BLaER1 treated with 17β-estradiol and CSF1 and Interleukin-3, amounts not matched to agents 10 nM and 100 nM (cell line): Measurements from ENCODE around the gene ZNF106.

Experiments
- H3K27ac ChIP-seq, 11 experiments: shearing (Covaris generic); formaldehyde crosslinking; 2 replicates each; pipeline ENCODE4 v1.8.1; 2022
- H3K27me3 ChIP-seq, 11 experiments: shearing (Covaris generic); formaldehyde crosslinking; 2 replicates each; pipeline ENCODE4 v1.8.1; 2022
- H3K36me3 ChIP-seq, 11 experiments: shearing (Covaris generic); formaldehyde crosslinking; 2 replicates each; pipeline ENCODE4 v1.8.1; 2022
- H3K4me1 ChIP-seq, 10 experiments: shearing (Covaris generic); formaldehyde crosslinking; 2 replicates each; pipeline ENCODE4 v1.8.1; 2022
- H3K4me2 ChIP-seq, 11 experiments: shearing (Covaris generic); formaldehyde crosslinking; 2 replicates each; pipeline ENCODE4 v1.8.1; 2022
- H3K4me3 ChIP-seq, 10 experiments: shearing (Covaris generic); formaldehyde crosslinking; 2 replicates each; pipeline ENCODE4 v1.8.1; 2022
- H3K9ac ChIP-seq, 11 experiments: shearing (Covaris generic); formaldehyde crosslinking; 2 replicates each; pipeline ENCODE4 v1.8.1; 2022
- H3K9me3 ChIP-seq, 11 experiments: shearing (Covaris generic); formaldehyde crosslinking; replicated peaks in 1 of 11; 2 replicates each; pipeline ENCODE4 v1.8.1; 2022
- H4K20me1 ChIP-seq, 11 experiments: shearing (Covaris generic); formaldehyde crosslinking; 2 replicates each; pipeline ENCODE4 v1.8.1; 2022
- Cebpa-rat ChIP-seq, 11 experiments: shearing (Covaris generic); IDR thresholded peaks; 2 replicates each; pipeline ENCODE4 v1.8.1; 2022

ZNF106 gene

DNA sequence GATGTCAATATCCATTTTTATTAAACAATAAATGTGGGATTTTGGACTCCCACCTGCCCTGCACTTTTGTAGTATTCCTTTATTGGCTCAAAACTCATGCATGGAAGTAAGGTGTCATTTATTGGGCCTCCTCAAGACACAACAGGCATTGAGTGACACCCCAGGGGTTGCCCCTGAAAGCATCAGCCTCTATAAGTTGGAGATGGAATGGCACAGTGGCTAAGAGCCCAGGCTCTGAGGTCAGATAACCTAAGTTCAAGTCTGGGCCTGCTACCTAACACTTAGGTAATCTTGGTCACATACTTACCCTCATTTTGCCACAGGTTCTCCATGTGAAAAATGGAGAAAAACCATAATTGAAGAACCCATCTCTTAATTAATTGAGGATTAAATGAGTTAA lies 127.0 kb downstream of the ZNF106 start:
- Histone ChIP-seq H3K4me2 (no peak overlapping the region), H3K9ac (no peak overlapping the region), H4K20me1 (no peaks in the 10 kb centered on the region), H3K4me1 (peaks cover 8 to 27% (median 12%) of the 10 kb centered on the region in 10 experiments), H3K27me3 (no peaks in the 10 kb centered on the region), H3K36me3 (peaks cover 0 to 14% (median 0%) of the 10 kb centered on the region in 11 experiments; a peak in 4 of 22 replicates), H3K27ac (no peak overlapping the region), H3K4me3 (no peak overlapping the region), H3K9me3 (peaks cover 0 to 4% (median 0%) of the 10 kb centered on the region in 11 experiments; a peak in 2 of 22 replicates)
- no peak for TF ChIP-seq Cebpa-rat (IDR thresholded peaks at IDR 0.05)

DNA sequence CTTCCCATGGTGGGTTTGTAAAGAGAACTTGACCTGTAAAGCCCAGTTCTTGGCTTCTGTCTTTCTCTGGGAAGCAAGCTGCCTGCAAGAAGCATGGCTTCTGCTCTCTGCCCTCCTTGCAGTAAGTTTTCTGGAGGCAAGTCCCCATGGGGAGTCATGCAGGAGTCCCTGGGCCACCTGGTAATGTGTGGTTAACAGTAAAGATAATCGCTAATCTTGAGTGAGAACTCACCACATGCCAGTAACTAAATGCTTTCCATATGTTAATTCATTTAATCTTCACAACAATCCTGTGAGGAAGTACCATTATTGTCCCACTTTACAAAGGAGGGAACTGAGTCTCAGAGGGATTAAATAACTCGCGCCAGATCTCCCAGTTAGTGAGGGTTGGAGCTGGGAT lies 127.5 kb downstream of the ZNF106 start:
- Histone ChIP-seq H3K4me3 (no peak overlapping the region), H3K36me3 (peaks cover 0 to 14% (median 0%) of the 10 kb centered on the region in 11 experiments; a peak in 4 of 22 replicates)

More for the DNA sequence above, 127.5 kb downstream of the ZNF106 start:
- H3K4me2 ChIP-seq, result no peak overlapping the region
- peaks cover 8 to 27% (median 12%) of the 10 kb centered on the region in 10 experiments for H3K4me1 ChIP-seq
- no peaks in the 10 kb centered on the region for H3K27me3 ChIP-seq
- H3K9me3 ChIP-seq, result no peaks in the 10 kb centered on the region; a peak in 1 of 22 replicates
- H4K20me1 ChIP-seq, result no peaks in the 10 kb centered on the region
- no peak overlapping the region for H3K27ac ChIP-seq
- H3K9ac ChIP-seq, result no peak overlapping the region
- no peak for TF ChIP-seq Cebpa-rat (IDR thresholded peaks at IDR 0.05)
